PC-3 (cell line): Measurements from ENCODE around the gene FGF1. TPM values are rescaled to one million over a fixed set of nuclear protein-coding genes. Genes with fewer than 3 reads are reported as not detected.

Source experiments
- ATAC-seq: fragments of 200-7000 bp; cut with Tn5 transposase; 2 replicates; pipeline ENCODE4 v1.9.1; 2020; ENCODE audit warnings: mild to moderate bottlenecking, moderate library complexity
- BruUV-seq: library from RNA; stranded (reverse); fragments of 400-500 nt; replicated peaks from 2 replicates; lab custom pipeline; 2021; lab: Mats Ljungman, UMichigan
- CTCF ChIA-PET: fragments of 300-600 bp; sonication (Branson Sonifier 250); formaldehyde crosslinking; loops from one replicate; lab custom pipeline; 2022; ENCODE audit warnings: antibody characterized with exemption; lab: Charles Lee
- POLR2A ChIA-PET: fragments of 300-600 bp; sonication (Branson Sonifier 250); formaldehyde crosslinking; loops from one replicate; lab custom pipeline; 2022; ENCODE audit warnings: antibody characterized with exemption; ENCODE audit not compliant: unreplicated experiment; lab: Charles Lee
- DNase-seq: peaks from one replicate; pipeline ENCODE4 v3.0.0-alpha.2; 2015
- H2AFZ ChIP-seq: fragments of 300-600 bp; sonication (generic); 2 replicates; pipeline ENCODE4 v1.6.0; 2016; ENCODE audit warnings: antibody characterized with exemption, low read length
- H3F3A ChIP-seq: fragments of 300-600 bp; sonication (generic); one replicate; pipeline ENCODE4 v1.6.0; 2017; ENCODE audit warnings: antibody characterized with exemption, low read length, control low read depth, mild to moderate bottlenecking; ENCODE audit not compliant: unreplicated experiment
- H3K27ac ChIP-seq: fragments of 300-600 bp; sonication (generic); 2 replicates; pipeline ENCODE4 v1.5.1; 2016; ENCODE audit warnings: mild to moderate bottlenecking, low read length
- H3K27me3 ChIP-seq: fragments of 300-600 bp; sonication (generic); 2 replicates; pipeline ENCODE4 v1.6.1; 2016; ENCODE audit warnings: low read length, mixed read lengths
- H3K36me3 ChIP-seq: fragments of 300-600 bp; sonication (generic); 2 replicates; pipeline ENCODE4 v1.6.1; 2016; ENCODE audit warnings: low read depth, mixed run types, low read length, mixed read lengths
- H3K4me1 ChIP-seq: fragments of 300-600 bp; sonication (generic); 2 replicates; pipeline ENCODE4 v1.5.1; 2016; ENCODE audit warnings: low read length; ENCODE audit not compliant: insufficient read depth
- H3K4me2 ChIP-seq: fragments of 300-600 bp; sonication (generic); 2 replicates; pipeline ENCODE4 v1.6.0; 2016; ENCODE audit warnings: low read length
- H3K4me3 ChIP-seq: fragments of 300-600 bp; sonication (generic); 2 replicates; pipeline ENCODE4 v1.5.1; 2016; ENCODE audit warnings: mild to moderate bottlenecking, low read length, mixed read lengths
- H3K79me2 ChIP-seq: fragments of 300-600 bp; sonication (generic); 2 replicates; pipeline ENCODE4 v1.6.1; 2017; ENCODE audit warnings: low read length, mixed read lengths
- H3K9ac ChIP-seq: fragments of 300-600 bp; sonication (generic); 2 replicates; pipeline ENCODE4 v1.6.0; 2016; ENCODE audit warnings: mild to moderate bottlenecking, low read length
- H3K9me2 ChIP-seq: fragments of 300-600 bp; sonication (generic); replicated peaks from 2 replicates; pipeline ENCODE4 v1.6.1; 2016; ENCODE audit warnings: mixed run types, low read length, mixed read lengths
- H3K9me3 ChIP-seq: fragments of 300-600 bp; sonication (generic); 2 replicates; pipeline ENCODE4 v1.6.1; 2016; ENCODE audit warnings: low read length, mixed read lengths
- H4K20me1 ChIP-seq: fragments of 300-600 bp; sonication (generic); 2 replicates; pipeline ENCODE4 v1.6.1; 2016; ENCODE audit warnings: low read length, mixed read lengths
- CTCF ChIP-seq: fragments of 300-600 bp; sonication (generic); conservative IDR thresholded peaks from 2 replicates; pipeline ENCODE4 v1.5.1; 2017; ENCODE audit warnings: antibody characterized with exemption, low read depth, mild to moderate bottlenecking, low read length
- EZH2 ChIP-seq: fragments of 300-600 bp; sonication (generic); IDR thresholded peaks from one replicate; pipeline ENCODE4 v1.6.1; 2017; ENCODE audit warnings: antibody characterized with exemption, mild to moderate bottlenecking, low read length; ENCODE audit not compliant: unreplicated experiment
- EZH2phosphoT487 ChIP-seq: fragments of 300-600 bp; sonication (generic); IDR thresholded peaks from 2 replicates; pipeline ENCODE4 v1.6.1; 2018; ENCODE audit warnings: mild to moderate bottlenecking, antibody characterized with exemption, low read length, borderline replicate concordance
- intact Hi-C: fragments of 100-400 bp; cut with micrococcal nuclease; formaldehyde crosslinking; loops from 2 replicates; pipeline ENCODE4 v1.9.0; 2023
- total RNA-seq: library from RNA; depleted of rRNA; stranded (reverse); fragments of >200 nt; gene quantifications from 2 replicates; pipeline ENCODE4 v1.2.3, GENCODE V29; 2014

Gene FGF1
- total RNA-seq, 1 experiment from 2014 or later = 1.5 TPM

GRCh38 chr5:142689081-142689480 lies 3.2 kb upstream of the FGF1 start:
- no peak for TF ChIP-seq CTCF
- TF ChIP-seq EZH2 = no peak
- TF ChIP-seq EZH2phosphoT487 = no peak
- Histone ChIP-seq H2AFZ (no peak overlapping the region), H3K27ac (no peak overlapping the region), H3K4me2 (no peak overlapping the region), H3K27me3 (no peaks in the 10 kb centered on the region), H3K9me3 (no peaks in the 10 kb centered on the region), H3K4me1 (no peaks in the 10 kb centered on the region), H4K20me1 (no peaks in the 10 kb centered on the region), H3F3A (no peaks in the 10 kb centered on the region), H3K9me2 (no peaks in the 10 kb centered on the region), H3K9ac (no peak overlapping the region), H3K4me3 (no peak overlapping the region), H3K79me2 (no peaks in the 10 kb centered on the region), H3K36me3 (no peaks in the 10 kb centered on the region)
- BruUV-seq = no TSS peak
- ATAC-seq (no peak), DNase-seq (no peak)
- intact Hi-C loops = no loop called here
- ChIA-PET POLR2A (no interaction called here), CTCF (no interaction called here)

GRCh38 chr5:142688281-142688989 lies 2.5 kb upstream of the FGF1 start:
- ChIA-PET POLR2A (no interaction called here), CTCF (no interaction called here)
- BruUV-seq = no TSS peak
- Histone ChIP-seq H3F3A (no peaks in the 10 kb centered on the region), H3K4me2 (no peak overlapping the region), H3K27me3 (no peaks in the 10 kb centered on the region), H3K9ac (no peak overlapping the region), H2AFZ (no peak overlapping the region), H4K20me1 (no peaks in the 10 kb centered on the region), H3K9me2 (no peaks in the 10 kb centered on the region), H3K27ac (no peak overlapping the region), H3K9me3 (no peaks in the 10 kb centered on the region), H3K4me1 (no peaks in the 10 kb centered on the region), H3K36me3 (no peaks in the 10 kb centered on the region), H3K79me2 (no peaks in the 10 kb centered on the region), H3K4me3 (no peak overlapping the region)
- ATAC-seq (no peak), DNase-seq (no peak)
- no peak for TF ChIP-seq EZH2phosphoT487
- no peak for TF ChIP-seq EZH2
- no peak for TF ChIP-seq CTCF
- intact Hi-C loops = no loop called here

- Histone ChIP-seq H3K27me3 (no peaks in the 10 kb centered on the region), H3K9me3 (no peaks in the 10 kb centered on the region), H2AFZ (no peak overlapping the region), H3K9me2 (no peaks in the 10 kb centered on the region), H3K9ac (no peak overlapping the region), H3K27ac (no peak overlapping the region), H3K79me2 (no peaks in the 10 kb centered on the region), H3K36me3 (no peaks in the 10 kb centered on the region), H3K4me2 (no peak overlapping the region), H4K20me1 (no peaks in the 10 kb centered on the region), H3F3A (no peaks in the 10 kb centered on the region), H3K4me3 (no peak overlapping the region), H3K4me1 (peaks cover 7% of the 10 kb centered on the region)
- no peak for TF ChIP-seq CTCF
- TF ChIP-seq EZH2 = no peak
- no peak for TF ChIP-seq EZH2phosphoT487
- intact Hi-C loops = no loop called here
- no TSS peak for BruUV-seq
- ChIA-PET POLR2A (no interaction called here), CTCF (no interaction called here)
- DNase-seq (no peak), ATAC-seq (no peak)
Observed at GRCh38 chr5:142686968-142687367, 1.1 kb upstream of the FGF1 start.
